Motor neuron (in vitro differentiated cells): ENCODE data around the gene IL1RAPL1. TPM values are rescaled to one million over a fixed set of nuclear protein-coding genes. Genes with fewer than 3 reads are reported as not detected.

Experiments used
- ATAC-seq, 8 experiments: fragments of 200-7000 bp; cut with Tn5 transposase; replicated peaks in 6 of 8; 2 replicates each; pipeline ENCODE4 v1.8.0; 2021; ENCODE audit warnings: mild to moderate bottlenecking in 8 of 8, moderate library complexity in 8 of 8
- H3K27ac ChIP-seq, 2 donors: fragments of 250-450 bp; sonication (Bioruptor Pico); 2 replicates each; pipeline ENCODE4 v1.9.0; 2021; ENCODE audit warnings: antibody characterized with exemption in 2 of 2, mild to moderate bottlenecking in 2 of 2, moderate library complexity in 1 of 2
- H3K4me1 ChIP-seq, 2 donors: fragments of 250-450 bp; sonication (Bioruptor Pico); replicated peaks in 1 of 2; 2 replicates each; pipeline ENCODE4 v1.6.1; 2021; ENCODE audit warnings: antibody characterized with exemption in 2 of 2, mild to moderate bottlenecking in 2 of 2, moderate library complexity in 1 of 2
- H3K4me3 ChIP-seq, 5 donors: fragments of 250-450 bp; sonication (Bioruptor Pico); 2 replicates each; pipeline ENCODE4 v1.9.0; 2021; ENCODE audit warnings: antibody characterized with exemption in 5 of 5, mild to moderate bottlenecking in 5 of 5, moderate library complexity in 4 of 5
- WGBS, 10 experiments: fragments of 450-650 bp; shearing (Covaris generic); methylation state at CpG; one replicate each; pipeline ENCODE4 v1.0.0; 2022; 5-methylcytosine and 5-hydroxymethylcytosine counted together
- in situ Hi-C, 9 experiments: fragments of 400-800 bp; cut with MboI; loops; one replicate each; pipeline ENCODE4 v1.15.0; 2021; ENCODE audit warnings: low sequenced_read_pairs in 9 of 9, low pct_unique_long_range_greater_than_20kb in 2 of 9; ENCODE audit not compliant: unreplicated experiment in 9 of 9
- total RNA-seq, 8 experiments: library from RNA; unstranded; fragments of 300-600 nt; gene quantifications; 2 replicates each; pipeline versions ENCODE4 v1.2.3 to v1.2.4, GENCODE V29; 2022

IL1RAPL1 gene
- total RNA-seq, 8 experiments from 2014 or later, result 0.18 to 6.1 (median 4.0) TPM; not detected in 2

GRCh38 chrX:29941287-29941686, 1354.0 kb downstream of the IL1RAPL1 start:
- 0% methylated on average over 1 of the region's 1 CpG; no CpG with 5 or more reads in 9 of the 10 experiments for WGBS, 10 experiments
- in situ Hi-C loops, result no loop called here
- no peak for ATAC-seq
- Histone ChIP-seq H3K27ac (no peak overlapping the region), H3K4me3 (no peak overlapping the region), H3K4me1 (peaks cover 0 to 2% of the 10 kb centered on the region in 2 donors)

DNA sequence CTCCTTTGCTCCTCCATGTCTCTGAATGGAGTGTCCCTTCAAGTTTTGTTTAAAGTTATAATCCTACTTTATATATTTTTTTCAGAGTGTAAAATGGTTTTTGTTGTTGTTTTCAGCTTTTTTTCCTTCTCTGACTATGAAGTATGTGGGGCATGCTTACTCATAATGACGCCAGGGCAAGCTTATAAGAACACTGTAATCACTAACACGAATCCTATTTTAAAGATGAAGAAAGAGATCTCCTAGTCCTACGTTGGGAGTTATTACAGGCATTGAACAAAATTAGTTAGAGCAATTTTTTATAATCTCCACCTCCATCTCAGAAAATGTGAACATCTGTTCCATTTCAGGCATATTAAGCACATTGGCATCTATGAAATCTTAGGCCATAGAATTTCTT, 1360.0 kb downstream of the IL1RAPL1 start:
- no peak overlapping the region for H3K4me3 ChIP-seq
- no peaks in the 10 kb centered on the region for H3K4me1 ChIP-seq
- no peak for ATAC-seq
- WGBS, 10 experiments, result 0 to 100% (median 33%) methylated on average over 1 to 3 of the region's 3 CpGs; no CpG with 5 or more reads in 4 of the 10 experiments
- H3K27ac ChIP-seq, result no peak overlapping the region
- in situ Hi-C loops, result no loop called here

DNA sequence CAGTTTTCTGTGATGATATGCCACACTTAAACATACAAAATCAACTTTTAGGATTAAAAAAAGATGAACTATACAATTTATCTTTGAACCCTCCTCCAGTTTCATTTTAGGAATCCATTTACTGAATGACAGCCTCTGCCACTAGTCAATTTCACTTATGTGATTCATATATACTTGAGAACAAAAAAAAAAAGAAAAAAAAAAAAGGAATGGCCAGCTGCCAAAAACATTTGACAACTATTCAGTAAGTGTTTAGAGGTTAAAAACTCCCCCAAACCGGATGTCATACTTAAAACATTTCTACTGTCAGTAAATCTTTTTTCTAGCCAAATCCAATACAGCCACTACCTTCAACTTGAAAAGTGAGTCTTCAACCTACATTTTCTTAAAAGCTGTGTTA, 1361.4 kb downstream of the IL1RAPL1 start:
- H3K4me1 ChIP-seq, result no peaks in the 10 kb centered on the region
- H3K27ac ChIP-seq, result no peak overlapping the region
- in situ Hi-C loops, result no loop called here
- no peak overlapping the region for H3K4me3 ChIP-seq
- ATAC-seq, result no peak
- WGBS, 10 experiments, result 0 to 40% (median 25%) methylated on average over 1 of the region's 1 CpG; no CpG with 5 or more reads in 6 of the 10 experiments

GRCh38 chrX:29952016-29952415, 1364.8 kb downstream of the IL1RAPL1 start:
- Histone ChIP-seq H3K4me3 (no peak overlapping the region), H3K4me1 (no peaks in the 10 kb centered on the region)
- in situ Hi-C loops, result no loop called here

DNA sequence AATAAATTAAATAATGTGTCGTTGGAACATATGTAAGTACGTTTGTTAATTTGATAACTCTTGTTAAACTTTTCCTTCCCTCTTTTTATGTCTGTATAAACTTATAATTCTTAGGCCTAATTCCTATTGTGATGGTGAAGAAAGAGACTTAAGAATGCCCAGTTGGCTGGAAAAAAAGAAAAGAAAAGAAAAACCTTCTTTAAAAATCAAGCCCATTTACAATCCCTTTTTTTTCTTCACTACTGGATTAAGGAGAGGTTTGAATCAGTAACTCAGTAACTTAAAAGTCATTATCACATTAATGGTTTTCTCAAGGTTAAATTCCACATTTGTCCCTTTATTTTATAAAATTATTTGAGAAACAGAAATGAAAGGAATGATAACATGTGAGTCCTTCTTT, 1374.8 kb downstream of the IL1RAPL1 start:
- in situ Hi-C loops, result no loop called here

More at GRCh38 chrX:29952016-29952415, 1364.8 kb downstream of the IL1RAPL1 start:
- WGBS, 10 experiments, result 41 to 100% (median 63%) methylated on average over 1 to 3 of the region's 3 CpGs; no CpG with 5 or more reads in 4 of the 10 experiments
- no peak overlapping the region for H3K27ac ChIP-seq
- ATAC-seq, result no peak

DNA sequence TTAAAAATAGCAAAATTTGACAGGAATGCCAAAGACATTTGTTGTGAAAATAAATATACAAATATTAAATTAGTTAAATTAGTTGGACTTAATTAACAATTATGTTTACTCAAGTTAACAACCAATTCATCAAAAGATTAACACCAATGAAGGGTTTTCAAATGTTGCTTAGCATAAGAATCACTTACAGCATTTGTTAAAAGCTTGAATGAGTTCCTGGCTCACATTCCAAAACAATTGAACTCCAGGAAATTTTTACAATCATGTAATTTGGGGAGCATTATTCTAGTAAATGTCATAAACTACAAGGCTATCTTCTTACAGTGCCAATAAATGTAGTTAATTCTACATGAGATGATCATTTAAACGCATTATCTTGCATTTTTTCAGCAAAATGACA, 1378.4 kb downstream of the IL1RAPL1 start:
- H3K4me1 ChIP-seq, result no peaks in the 10 kb centered on the region
- H3K4me3 ChIP-seq, result no peak overlapping the region
- ATAC-seq, result no peak
- 0 to 89% (median 31%) methylated on average over 1 of the region's 1 CpG; no CpG with 5 or more reads in 5 of the 10 experiments for WGBS, 10 experiments
- no peak overlapping the region for H3K27ac ChIP-seq
- in situ Hi-C loops, result no loop called here

More for the DNA sequence above, 1374.8 kb downstream of the IL1RAPL1 start:
- Histone ChIP-seq H3K4me1 (no peaks in the 10 kb centered on the region), H3K27ac (no peak overlapping the region), H3K4me3 (no peak overlapping the region)
- no peak for ATAC-seq
- 0 to 60% (median 24%) methylated on average over 1 to 2 of the region's 2 CpGs; no CpG with 5 or more reads in 3 of the 10 experiments for WGBS, 10 experiments

- WGBS, 10 experiments, result 53 to 60% methylated on average over 1 to 3 of the region's 3 CpGs; no CpG with 5 or more reads in 8 of the 10 experiments
- Histone ChIP-seq H3K27ac (no peak overlapping the region), H3K4me3 (no peak overlapping the region), H3K4me1 (no peaks in the 10 kb centered on the region)
- ATAC-seq, result no peak
- in situ Hi-C loops, result no loop called here
Measured at GRCh38 chrX:29992083-29992482, 1404.8 kb downstream of the IL1RAPL1 start.

GRCh38 chrX:30005813-30006212, 1418.6 kb downstream of the IL1RAPL1 start:
- Histone ChIP-seq H3K27ac (no peak overlapping the region), H3K4me3 (no peak overlapping the region), H3K4me1 (no peaks in the 10 kb centered on the region)
- ATAC-seq, result peak in 5 of 8 experiments; percentile 23 to 71 (median 52)
- in situ Hi-C loops, result no loop called here
- 0 to 67% (median 18%) methylated on average over 1 of the region's 1 CpG; no CpG with 5 or more reads in 6 of the 10 experiments for WGBS, 10 experiments
